H9 (cell line): ENCODE measurements around the gene YBX3. TPM values are rescaled to one million over a fixed set of nuclear protein-coding genes. Genes with fewer than 3 reads are reported as not detected.
"Not testable (repeated sequence)": the region's sequence is repeated elsewhere in the genome, so short reads cannot be mapped to it uniquely, and the experiment has no call there.

ENCODE experiments used
- DNase-seq: peaks from one replicate; pipeline ENCODE4 v3.0.0-alpha.2; 2017
- H2AFZ ChIP-seq: one replicate; pipeline ENCODE4 v1.6.1; 2013; ENCODE audit warnings: mild to moderate bottlenecking, low read length, control low read depth, moderate library complexity
- H2AK5ac ChIP-seq: 2 replicates; pipeline ENCODE4 v1.6.1; 2013; ENCODE audit warnings: low read length, control low read depth, mixed read lengths; ENCODE audit not compliant: insufficient read length
- H2BK120ac ChIP-seq: one replicate; pipeline ENCODE4 v1.6.1; 2013; ENCODE audit warnings: low read depth, mild to moderate bottlenecking, low read length, control low read depth, inconsistent platforms; ENCODE audit not compliant: poor library complexity, severe bottlenecking
- H2BK12ac ChIP-seq: 2 replicates; pipeline ENCODE4 v1.6.1; 2013; ENCODE audit warnings: low read length, control low read depth, mixed read lengths, low read depth; ENCODE audit not compliant: insufficient read length
- H2BK15ac ChIP-seq: 2 replicates; pipeline ENCODE4 v1.6.1; 2013; ENCODE audit warnings: low read depth, low read length, control low read depth
- H2BK20ac ChIP-seq: one replicate; pipeline ENCODE4 v1.6.1; 2013; ENCODE audit warnings: low read depth, mild to moderate bottlenecking, low read length, control low read depth, inconsistent platforms; ENCODE audit not compliant: poor library complexity, severe bottlenecking
- H2BK5ac ChIP-seq: 2 replicates; pipeline ENCODE4 v1.6.1; 2013; ENCODE audit warnings: low read length, control low read depth, mixed read lengths; ENCODE audit not compliant: insufficient read length
- H3K14ac ChIP-seq: 2 replicates; pipeline ENCODE4 v1.6.1; 2013; ENCODE audit warnings: low read length, control low read depth; ENCODE audit not compliant: insufficient read depth
- H3K18ac ChIP-seq: 2 replicates; pipeline ENCODE4 v1.6.1; 2013; ENCODE audit warnings: low read depth, mild to moderate bottlenecking, mixed read lengths, low read length, control low read depth; ENCODE audit not compliant: insufficient read length
- H3K23ac ChIP-seq: 2 replicates; pipeline ENCODE4 v1.6.1; 2013; ENCODE audit warnings: low read length, control low read depth, mixed read lengths, low read depth; ENCODE audit not compliant: insufficient read length
- H3K23me2 ChIP-seq: 2 replicates; pipeline ENCODE4 v1.6.1; 2013; ENCODE audit warnings: low read depth, mild to moderate bottlenecking, mixed read lengths, low read length, control low read depth; ENCODE audit not compliant: insufficient read length, poor library complexity, severe bottlenecking
- H3K27ac ChIP-seq: 2 replicates; pipeline ENCODE4 v1.5.1; 2013; ENCODE audit warnings: low read length, control low read depth, mixed read lengths, low read depth; ENCODE audit not compliant: insufficient read length
- H3K27me3 ChIP-seq: 2 replicates; pipeline ENCODE4 v1.6.1; 2013; ENCODE audit warnings: low read length, control low read depth, inconsistent platforms; ENCODE audit not compliant: insufficient read depth
- H3K4ac ChIP-seq: 2 replicates; pipeline ENCODE4 v1.6.1; 2013; ENCODE audit warnings: low read depth, mild to moderate bottlenecking, control low read depth, inconsistent platforms, low read length, moderate library complexity
- H3K4me1 ChIP-seq: 2 replicates; pipeline ENCODE4 v1.6.1; 2013; ENCODE audit warnings: low read length, control low read depth, inconsistent platforms; ENCODE audit not compliant: insufficient read depth
- H3K4me2 ChIP-seq: 2 replicates; pipeline ENCODE4 v1.6.1; 2013; ENCODE audit warnings: low read length, control low read depth, mixed read lengths; ENCODE audit not compliant: insufficient read length, insufficient read depth
- H3K56ac ChIP-seq: 2 replicates; pipeline ENCODE4 v1.6.1; 2013; ENCODE audit warnings: low read depth, mild to moderate bottlenecking, mixed read lengths, low read length, control low read depth; ENCODE audit not compliant: insufficient read length
- H3K79me1 ChIP-seq: 2 replicates; pipeline ENCODE4 v1.6.1; 2013; ENCODE audit warnings: low read depth, mild to moderate bottlenecking, moderate library complexity, low read length, control low read depth, inconsistent platforms; ENCODE audit not compliant: insufficient read depth, poor library complexity, severe bottlenecking
- H3K79me2 ChIP-seq: 2 replicates; pipeline ENCODE4 v1.6.1; 2013; ENCODE audit warnings: low read length, control low read depth, inconsistent platforms; ENCODE audit not compliant: insufficient read depth
- H3K9ac ChIP-seq: 2 replicates; pipeline ENCODE4 v1.6.1; 2013; ENCODE audit warnings: low read length, control low read depth, mixed read lengths; ENCODE audit not compliant: insufficient read length; ENCODE audit errors: extremely low read depth
- H3K9me3 ChIP-seq: one replicate; pipeline ENCODE4 v1.6.1; 2013; ENCODE audit warnings: low read depth, low read length, inconsistent platforms; ENCODE audit not compliant: control insufficient read depth
- H3T11ph ChIP-seq: one replicate; pipeline ENCODE4 v1.6.1; 2013; ENCODE audit warnings: mild to moderate bottlenecking, low read length, control low read depth, inconsistent platforms
- H4K20me1 ChIP-seq: one replicate; pipeline ENCODE4 v1.6.1; 2013; ENCODE audit not compliant: control insufficient read depth, insufficient read length, insufficient read depth
- H4K5ac ChIP-seq: 2 replicates; pipeline ENCODE4 v1.6.1; 2013; ENCODE audit warnings: low read depth, mild to moderate bottlenecking, mixed read lengths, low read length, control low read depth; ENCODE audit not compliant: insufficient read length
- H4K8ac ChIP-seq: replicated peaks from 2 replicates; pipeline ENCODE4 v1.6.1; 2013; ENCODE audit warnings: low read length, control low read depth, mixed read lengths, low read depth; ENCODE audit not compliant: insufficient read length
- H4K91ac ChIP-seq: 2 replicates; pipeline ENCODE4 v1.6.1; 2013; ENCODE audit warnings: low read depth, mild to moderate bottlenecking, moderate library complexity, mixed read lengths, low read length, control low read depth; ENCODE audit not compliant: insufficient read length
- H3K27ac Mint-ChIP-seq, 3 experiments: 2 replicates in 2 of 3; 3 replicates in 1 of 3; pipeline ENCODE4 v1.8.0; 2020 to 2021; ENCODE audit warnings: mixed read lengths in 3 of 3, mild to moderate bottlenecking in 1 of 3, moderate library complexity in 1 of 3
- H3K27me3 Mint-ChIP-seq: 2 replicates; pipeline ENCODE4 v1.8.0; 2021; ENCODE audit warnings: low read depth, mild to moderate bottlenecking, moderate library complexity, mixed read lengths
- H3K36me3 Mint-ChIP-seq, 3 experiments: 2 replicates in 2 of 3; 3 replicates in 1 of 3; pipeline ENCODE4 v1.8.0; 2020 to 2021; ENCODE audit warnings: low read depth in 3 of 3, mixed read lengths in 3 of 3; ENCODE audit not compliant: insufficient read depth in 1 of 3
- H3K4me1 Mint-ChIP-seq, 2 experiments: 2 replicates each; pipeline ENCODE4 v1.8.0; 2020; ENCODE audit warnings: mixed read lengths in 2 of 2
- H3K4me3 Mint-ChIP-seq, 2 experiments: 2 replicates in 1 of 2; 3 replicates in 1 of 2; pipeline ENCODE4 v1.8.0; 2020 to 2021; ENCODE audit warnings: mild to moderate bottlenecking in 2 of 2, mixed read lengths in 2 of 2, moderate library complexity in 1 of 2
- H3K9me3 Mint-ChIP-seq, 2 experiments: 2 replicates in 1 of 2; 3 replicates in 1 of 2; pipeline ENCODE4 v1.8.0; 2020; ENCODE audit warnings: mild to moderate bottlenecking in 2 of 2, mixed read lengths in 2 of 2, moderate library complexity in 1 of 2
- WGBS: extraction: QIAGEN DNeasy Blood & Tissue Kit; methylation state at CpG from one replicate; pipeline ENCODE4 v1.1.7; 2013; ENCODE audit warnings: missing lambda C conversion rate, low lambda C conversion rate, mixed read lengths; ENCODE audit not compliant: insufficient read length; ENCODE audit errors: extremely low coverage; 5-methylcytosine and 5-hydroxymethylcytosine counted together
- total RNA-seq: library from RNA; stranded (reverse); gene quantifications from 2 replicates; pipeline ENCODE4 v1.2.1, GENCODE V29; 2021
- TF ChIP-seq, protein P1 (sequence below): fragments of 200-600 bp; sonication (generic); conservative IDR thresholded peaks from 3 replicates; pipeline ENCODE4 v1.8.0; 2021; ENCODE audit warnings: antibody characterized with exemption, mild to moderate bottlenecking

Gene YBX3
- total RNA-seq, 1 experiment from 2014 or later: 343 TPM

- peaks cover 2% of the 10 kb centered on the region for H3K23me2 ChIP-seq
- no peak overlapping the region for H2AK5ac ChIP-seq
- no peak overlapping the region for H3K27ac Mint-ChIP-seq
These were observed 24.6 kb upstream of the YBX3 start for GRCh38 chr12:10747730-10748129.

GRCh38 chr12:10743420-10743819 lies 20.3 kb upstream of the YBX3 start:
- H2BK12ac ChIP-seq, H3K4me1 ChIP-seq, H3K4ac ChIP-seq, H3K27me3 ChIP-seq, H2BK15ac ChIP-seq, H3K14ac ChIP-seq, H2BK5ac ChIP-seq, H4K5ac ChIP-seq, H3K18ac ChIP-seq, H3K36me3 Mint-ChIP-seq, H3K23me2 ChIP-seq, H2AK5ac ChIP-seq, H3K4me1 Mint-ChIP-seq, H4K20me1 ChIP-seq, H3K4me3 Mint-ChIP-seq, H4K91ac ChIP-seq, DNase-seq, H3K79me1 ChIP-seq, H3K9me3 Mint-ChIP-seq, H4K8ac ChIP-seq, H3K27ac ChIP-seq, H3K27ac Mint-ChIP-seq, H3T11ph ChIP-seq, H2BK120ac ChIP-seq, H3K79me2 ChIP-seq, H3K4me2 ChIP-seq, H3K9ac ChIP-seq, H3K56ac ChIP-seq, H3K23ac ChIP-seq, H2AFZ ChIP-seq, H2BK20ac ChIP-seq, H3K9me3 ChIP-seq: not testable (repeated sequence)
- peaks cover 12% of the 10 kb centered on the region for H3K27me3 Mint-ChIP-seq
- WGBS: no CpG with 5 or more reads among the region's 6 CpGs

More at GRCh38 chr12:10747730-10748129, 24.6 kb upstream of the YBX3 start:
- Mint-ChIP-seq H3K36me3 (peaks cover 0 to 3% (median 2%) of the 10 kb centered on the region in 3 experiments; a peak in 2 of 7 replicates), H3K9me3 (peaks cover 2 to 4% of the 10 kb centered on the region in 2 experiments; a peak in 2 of 5 replicates), H3K4me3 (no peak overlapping the region), H3K4me1 (peaks cover 0 to 2% of the 10 kb centered on the region in 2 experiments; a peak in 2 of 4 replicates), H3K27me3 (peaks cover 12% of the 10 kb centered on the region)
- no peaks in the 10 kb centered on the region for H3K4me1 ChIP-seq
- no peak overlapping the region for H4K91ac ChIP-seq
- no peaks in the 10 kb centered on the region for H3K27me3 ChIP-seq
- no peak overlapping the region for H2BK20ac ChIP-seq
- no peak overlapping the region for H3K18ac ChIP-seq
- H4K20me1 ChIP-seq: no peaks in the 10 kb centered on the region
- H3K79me2 ChIP-seq: no peaks in the 10 kb centered on the region
- H2BK5ac ChIP-seq: no peak overlapping the region
- H3K9me3 ChIP-seq: no peaks in the 10 kb centered on the region
- no peaks in the 10 kb centered on the region for H3K79me1 ChIP-seq
- TF ChIP-seq, protein P1, sequence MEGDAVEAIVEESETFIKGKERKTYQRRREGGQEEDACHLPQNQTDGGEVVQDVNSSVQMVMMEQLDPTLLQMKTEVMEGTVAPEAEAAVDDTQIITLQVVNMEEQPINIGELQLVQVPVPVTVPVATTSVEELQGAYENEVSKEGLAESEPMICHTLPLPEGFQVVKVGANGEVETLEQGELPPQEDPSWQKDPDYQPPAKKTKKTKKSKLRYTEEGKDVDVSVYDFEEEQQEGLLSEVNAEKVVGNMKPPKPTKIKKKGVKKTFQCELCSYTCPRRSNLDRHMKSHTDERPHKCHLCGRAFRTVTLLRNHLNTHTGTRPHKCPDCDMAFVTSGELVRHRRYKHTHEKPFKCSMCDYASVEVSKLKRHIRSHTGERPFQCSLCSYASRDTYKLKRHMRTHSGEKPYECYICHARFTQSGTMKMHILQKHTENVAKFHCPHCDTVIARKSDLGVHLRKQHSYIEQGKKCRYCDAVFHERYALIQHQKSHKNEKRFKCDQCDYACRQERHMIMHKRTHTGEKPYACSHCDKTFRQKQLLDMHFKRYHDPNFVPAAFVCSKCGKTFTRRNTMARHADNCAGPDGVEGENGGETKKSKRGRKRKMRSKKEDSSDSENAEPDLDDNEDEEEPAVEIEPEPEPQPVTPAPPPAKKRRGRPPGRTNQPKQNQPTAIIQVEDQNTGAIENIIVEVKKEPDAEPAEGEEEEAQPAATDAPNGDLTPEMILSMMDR: no peak
- no peak overlapping the region for H2BK12ac ChIP-seq
- no peak overlapping the region for H4K8ac ChIP-seq
- no peak overlapping the region for H2BK15ac ChIP-seq
- no peak overlapping the region for H3T11ph ChIP-seq
- no peak overlapping the region for H3K14ac ChIP-seq
- no peak for DNase-seq
- no peak overlapping the region for H3K56ac ChIP-seq
- no peak overlapping the region for H3K4ac ChIP-seq
- no peak overlapping the region for H3K4me2 ChIP-seq
- H4K5ac ChIP-seq: no peak overlapping the region
- no peak overlapping the region for H2AFZ ChIP-seq
- WGBS: no CpG with 5 or more reads among the region's 11 CpGs
- no peak overlapping the region for H3K9ac ChIP-seq
- no peak overlapping the region for H3K23ac ChIP-seq
- no peak overlapping the region for H2BK120ac ChIP-seq
- H3K27ac ChIP-seq: no peak overlapping the region
